Activated CD4-positive, alpha-beta T cell treated with anti-CD3 and anti-CD28 coated beads, Interleukin-10, Interleukin-2, amounts not matched to agents 100 ng/mL and 50 ng/mL, durations not matched to agents 16 hours and 8 hours (primary cell): ENCODE measurements around the gene EXOSC9.
A peak's percentile ranks its signal among the peaks of the same experiment; 100 is the strongest.
"Not testable (repeated sequence)": the region's sequence is repeated elsewhere in the genome, so short reads cannot be mapped to it uniquely, and the experiment has no call there.

ENCODE experiments used
- DNase-seq: peaks from one replicate; pipeline ENCODE4 v3.0.0-alpha.2; 2020

EXOSC9 gene

GRCh38 chr4:121800961-121801714, at the start of gene EXOSC9:
EXOSC9 (plus strand) TSS chr4:121801323; CDS start chr4:121801425, 102 bp downstream.
- peak; percentile 94 for DNase-seq

DNA sequence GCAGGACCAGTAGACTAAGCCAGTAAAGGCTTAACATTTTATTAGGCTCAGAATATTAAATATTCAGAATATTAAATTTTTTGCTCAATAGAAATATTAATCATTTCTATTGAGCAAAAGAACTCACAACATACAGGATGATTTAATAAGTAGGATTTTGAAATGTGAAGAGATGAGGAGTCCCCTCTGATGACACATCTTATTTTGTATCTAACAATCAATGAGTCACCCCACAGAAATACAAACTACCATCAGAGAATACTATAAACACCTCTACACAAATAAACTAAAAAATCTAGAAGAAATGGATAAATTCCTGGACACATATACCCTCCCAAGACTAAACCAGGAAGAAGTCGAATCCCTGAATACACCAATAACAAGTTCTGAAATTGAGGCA, 49.0 kb upstream of the EXOSC9 start:
- not testable (repeated sequence) for DNase-seq

- no peak for DNase-seq
Measured at GRCh38 chr4:121758925-121759568, 42.1 kb upstream of the EXOSC9 start.

GRCh38 chr4:121760205-121760604, 40.9 kb upstream of the EXOSC9 start:
- DNase-seq: no peak

GRCh38 chr4:121764303-121764701, 36.8 kb upstream of the EXOSC9 start:
- no peak for DNase-seq

GRCh38 chr4:121764702-121765367, 36.3 kb upstream of the EXOSC9 start, which contains the start of gene SMIM43:
SMIM43 (minus strand) TSS chr4:121765164; CDS start chr4:121765105, 59 bp downstream.
- no peak for DNase-seq

DNA sequence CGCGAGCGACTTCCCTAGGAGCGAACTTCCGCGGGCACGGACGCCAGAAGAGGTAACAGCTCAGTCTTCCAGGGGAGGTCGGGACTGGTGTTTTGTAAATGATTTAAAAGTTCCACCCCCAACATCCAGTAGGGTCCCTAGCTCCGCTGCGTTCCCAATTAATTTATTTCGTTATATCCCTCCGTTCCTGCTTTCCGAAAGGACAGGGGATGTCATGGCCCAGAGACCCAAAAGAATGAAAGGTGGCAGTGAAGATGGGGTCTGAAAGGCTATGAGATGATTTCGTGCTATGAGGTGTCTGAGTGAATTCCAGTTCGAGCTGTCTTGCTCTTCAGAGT, 35.8 kb upstream of the EXOSC9 start:
- no peak for DNase-seq

GRCh38 chr4:121765971-121766538, 35.1 kb upstream of the EXOSC9 start:
- no peak for DNase-seq

DNA sequence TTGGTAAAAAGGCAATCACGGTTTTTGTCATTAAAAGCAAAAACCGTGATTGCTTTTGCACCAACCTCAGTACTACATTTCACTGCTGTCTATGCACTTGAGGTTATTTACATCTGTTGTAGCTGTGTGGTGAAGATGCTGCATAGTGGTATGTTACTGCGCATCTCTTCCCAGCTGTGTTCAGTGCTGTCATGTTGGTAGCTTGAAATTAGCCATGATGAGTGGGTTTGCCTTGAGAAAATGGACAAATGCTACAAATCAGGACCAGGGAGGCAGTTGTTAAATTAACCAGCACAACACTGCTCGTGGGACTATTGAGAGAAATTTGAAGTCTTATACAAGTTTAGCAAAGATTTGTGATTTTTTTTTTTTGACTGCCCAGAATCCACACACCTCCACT, 34.0 kb upstream of the EXOSC9 start:
- DNase-seq: no peak

GRCh38 chr4:121769341-121769740, 31.8 kb upstream of the EXOSC9 start:
- DNase-seq: no peak

DNA sequence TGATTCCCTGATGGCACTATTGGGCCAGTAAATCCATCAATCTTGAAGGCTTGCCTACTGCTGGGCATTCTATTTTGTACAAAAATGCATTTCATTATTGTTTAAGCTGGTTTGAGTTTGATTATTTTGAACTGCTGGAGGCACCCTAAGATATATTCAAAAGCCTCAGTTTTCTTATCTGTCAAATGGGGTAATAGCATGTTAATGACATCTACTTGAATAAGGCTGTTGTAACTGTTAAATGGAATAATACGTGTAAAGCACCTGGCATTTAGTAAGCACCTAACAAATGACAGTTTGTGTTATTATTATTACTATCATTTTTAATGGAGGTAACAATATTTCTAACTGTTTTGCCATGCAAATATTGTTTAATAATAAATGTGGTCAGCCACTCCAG, 29.3 kb upstream of the EXOSC9 start:
- DNase-seq: no peak

DNA sequence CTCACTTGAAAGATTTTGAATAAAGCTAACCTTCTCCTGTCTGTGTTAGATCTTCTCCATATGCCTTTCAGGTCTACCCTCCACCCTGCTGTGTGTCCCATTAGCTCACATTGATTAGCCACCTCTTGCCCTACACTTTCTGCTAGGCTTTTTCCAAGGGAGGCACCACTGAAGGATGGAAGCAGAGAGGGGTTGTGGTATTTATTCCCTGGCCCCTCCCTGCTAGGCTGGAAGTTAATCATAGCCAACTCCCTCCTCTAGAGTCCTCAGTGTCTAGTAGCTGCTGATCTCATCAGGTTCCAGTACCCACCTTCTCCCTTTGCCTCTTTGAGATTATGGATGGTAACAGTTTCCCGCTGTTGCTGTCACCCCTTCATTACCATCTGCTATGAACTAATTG, 27.2 kb upstream of the EXOSC9 start:
- DNase-seq: no peak

- DNase-seq: no peak
Measured at GRCh38 chr4:121776610-121777401, 24.3 kb upstream of the EXOSC9 start.

DNA sequence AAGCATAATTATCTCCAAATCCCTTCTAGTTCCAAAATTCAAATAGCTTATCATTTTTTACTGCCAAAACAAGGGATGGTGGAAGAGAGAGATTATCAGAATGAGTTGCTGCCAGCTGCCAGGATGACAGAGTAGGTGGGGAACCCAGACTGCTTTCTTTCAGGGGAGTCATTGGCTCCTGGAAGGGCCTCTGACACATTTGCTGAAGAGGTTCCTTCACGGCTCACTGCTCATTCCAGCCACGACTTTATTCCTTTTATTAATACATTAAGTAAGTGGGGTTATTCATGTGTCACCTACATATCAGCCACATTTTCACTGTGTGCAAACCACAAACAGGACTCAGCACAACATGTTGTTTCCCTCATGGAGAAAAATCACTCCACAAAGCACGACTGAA, 23.5 kb upstream of the EXOSC9 start:
- DNase-seq: no peak

GRCh38 chr4:121778991-121779628, 22.0 kb upstream of the EXOSC9 start:
- no peak for DNase-seq

DNA sequence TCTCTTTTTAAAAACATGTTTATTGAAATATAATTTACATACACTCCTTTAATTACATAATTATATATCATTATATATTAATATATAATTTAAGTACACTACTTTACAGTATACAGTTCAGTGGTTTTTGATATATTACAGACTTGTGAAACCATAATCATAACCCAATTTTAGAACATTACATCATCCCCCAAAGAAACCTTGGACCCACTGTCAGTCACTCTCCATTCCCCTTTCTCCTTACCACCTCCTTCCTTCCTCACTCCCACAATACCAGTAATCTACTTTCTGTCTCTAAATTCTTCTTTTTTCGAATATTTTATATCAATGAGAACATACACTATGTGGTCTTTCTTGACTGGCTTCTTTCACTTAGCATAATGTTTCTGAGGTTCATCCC, 17.9 kb upstream of the EXOSC9 start:
- no peak for DNase-seq

GRCh38 chr4:121784401-121784800, 16.7 kb upstream of the EXOSC9 start:
- no peak for DNase-seq

- DNase-seq: no peak
Measured at GRCh38 chr4:121784975-121785374, 16.1 kb upstream of the EXOSC9 start.

GRCh38 chr4:121785479-121785878, 15.6 kb upstream of the EXOSC9 start:
- no peak for DNase-seq

DNA sequence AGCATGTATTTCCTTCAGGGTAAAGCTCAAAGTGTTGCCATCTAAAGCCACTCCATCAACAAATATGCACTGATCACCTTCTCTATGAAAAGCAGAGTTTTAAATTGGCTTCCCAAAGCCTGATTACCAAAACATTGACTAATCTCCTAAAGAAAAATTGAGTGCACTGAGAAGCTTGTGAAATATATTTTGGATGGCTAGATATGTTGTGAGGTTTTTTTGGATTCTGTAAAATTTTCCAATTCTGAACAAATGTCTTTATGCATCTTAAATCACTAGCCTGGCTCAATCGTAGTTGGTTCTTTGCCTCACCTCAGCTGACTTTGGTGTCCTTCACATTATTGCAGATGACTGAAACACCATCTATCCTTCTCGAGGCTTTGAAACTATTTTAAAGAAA, 14.9 kb upstream of the EXOSC9 start:
- DNase-seq: no peak

DNA sequence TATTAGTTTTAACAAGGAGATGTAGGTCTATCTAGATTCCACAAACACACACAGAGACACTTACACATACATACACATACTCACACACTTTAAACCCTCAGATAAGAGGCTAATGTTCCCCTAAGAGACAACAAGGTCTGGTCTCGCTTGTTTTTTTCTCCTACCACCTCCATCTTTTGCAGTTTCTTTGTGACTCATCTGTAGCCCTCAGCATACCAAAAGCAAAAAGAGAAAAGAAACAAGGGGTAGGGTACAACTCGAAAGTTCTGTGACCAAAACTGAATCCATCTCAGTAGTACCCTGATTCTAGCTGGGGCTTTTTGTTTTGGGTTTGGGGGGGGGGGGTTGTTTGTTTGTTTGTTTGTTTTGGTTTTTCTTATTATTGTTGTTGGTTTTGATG, 12.2 kb upstream of the EXOSC9 start:
- DNase-seq: peak; percentile 63

GRCh38 chr4:121789455-121789854, 11.7 kb upstream of the EXOSC9 start:
- no peak for DNase-seq
